GM19463 (cell line): ENCODE results near the gene NRARP.

Experiments
- ATAC-seq: cut with Tn5 transposase; IDR thresholded peaks from one replicate; pipeline ENCODE4 v1.9.1; 2021; ENCODE audit warnings: mild to moderate bottlenecking, moderate library complexity; ENCODE audit not compliant: unreplicated experiment

NRARP gene

DNA sequence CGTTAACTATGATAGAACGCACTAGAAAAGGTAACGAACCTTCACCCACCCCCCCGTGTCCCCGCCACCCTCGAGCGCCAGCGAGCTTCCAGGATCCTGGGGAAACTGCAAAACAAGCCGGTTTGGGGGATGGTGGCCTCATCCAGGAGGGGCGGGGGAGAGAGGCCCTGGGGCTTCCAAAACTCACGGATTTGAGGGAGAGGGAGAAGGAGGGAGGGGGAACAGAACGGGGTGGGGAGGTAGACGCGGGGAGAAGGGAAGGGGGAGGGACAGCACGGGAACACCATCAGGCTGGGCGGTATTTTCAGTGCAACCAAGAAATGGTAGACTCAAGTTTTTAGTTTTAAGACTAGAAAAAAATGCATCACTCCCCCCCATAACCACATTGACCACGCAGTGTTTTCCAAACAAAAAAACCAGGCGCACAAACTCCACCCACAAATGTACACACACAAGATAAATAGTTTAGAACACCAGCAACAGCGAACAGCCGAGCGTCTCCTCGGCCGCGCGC, 1.4 kb downstream of the NRARP start:
- no peak for ATAC-seq

DNA sequence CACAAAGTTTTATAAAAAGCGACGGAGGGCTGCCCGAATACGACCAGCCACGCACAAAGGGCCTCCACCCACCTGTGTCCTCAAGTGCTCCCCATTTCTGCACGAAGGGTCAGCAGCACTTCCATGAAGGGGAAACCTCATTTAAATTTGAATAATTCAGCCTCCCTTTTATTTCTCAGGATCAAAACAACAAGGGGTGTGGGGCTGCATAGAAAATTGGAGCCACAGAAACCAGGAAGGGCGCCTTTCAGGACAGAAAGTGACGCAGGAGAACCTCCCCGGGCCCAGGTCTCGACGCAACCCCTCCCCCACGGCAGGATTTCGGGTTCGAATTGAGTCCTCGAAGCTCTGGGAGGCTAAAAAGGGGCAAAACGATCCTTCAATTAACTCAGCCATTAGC, 2.1 kb downstream of the NRARP start:
- no peak for ATAC-seq

DNA sequence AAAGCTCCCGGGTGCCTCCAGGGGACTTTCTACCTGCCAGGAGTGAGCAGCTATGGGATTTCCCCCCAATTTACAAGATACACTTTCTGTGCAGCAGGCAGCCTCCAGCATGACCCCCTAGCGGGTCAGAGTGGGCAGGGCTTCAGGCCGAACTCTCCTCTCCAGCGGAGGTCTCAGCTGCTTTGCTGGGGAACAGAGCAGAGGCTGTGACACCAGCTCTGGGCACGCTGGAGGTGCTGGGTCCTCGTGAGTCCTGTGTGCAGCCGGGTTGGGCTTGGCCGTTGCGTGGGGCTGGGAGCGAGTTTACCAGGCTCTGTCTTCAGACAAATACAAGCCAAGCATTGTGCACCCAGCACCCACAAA, 2.9 kb downstream of the NRARP start:
- no peak for ATAC-seq

DNA sequence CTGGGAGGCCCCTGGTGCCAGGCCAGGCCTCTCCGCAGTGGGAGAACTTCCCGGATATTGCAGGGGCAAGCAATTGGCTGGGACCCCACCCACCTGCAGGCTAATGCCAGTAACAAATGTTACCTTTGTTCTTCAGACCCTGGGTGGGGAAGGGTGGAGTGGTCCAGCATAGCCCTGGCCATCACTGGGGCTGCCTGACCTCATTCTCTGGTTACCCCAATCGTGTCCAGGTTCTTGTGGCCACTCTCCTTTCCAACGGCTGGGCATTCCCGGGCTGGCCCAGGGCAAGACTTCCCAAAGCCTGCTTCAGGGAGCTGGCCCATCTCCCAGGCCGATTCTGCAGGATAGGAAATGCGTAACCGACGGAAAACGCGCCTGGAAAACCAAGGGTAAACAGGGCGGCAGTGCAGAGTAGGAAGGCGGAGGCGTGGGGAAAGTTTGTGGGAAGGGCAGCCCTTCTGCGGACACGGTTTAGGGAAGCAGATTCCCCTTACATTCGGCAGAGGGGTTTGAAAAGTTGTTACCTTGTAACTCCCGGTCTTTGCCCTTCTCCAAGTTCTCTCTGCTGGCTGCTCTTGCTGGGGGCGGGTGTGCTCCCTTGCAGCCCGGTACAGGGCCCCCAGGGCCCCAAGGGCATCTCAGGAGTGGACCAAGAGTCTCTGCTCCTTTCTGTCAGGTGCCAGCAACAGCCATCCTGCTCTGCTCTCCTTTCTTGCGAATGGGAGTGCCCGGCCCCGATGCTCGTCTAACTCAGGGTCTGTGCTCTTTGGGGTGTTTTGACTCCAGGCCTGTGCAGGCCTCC, 3.5 kb downstream of the NRARP start:
- no peak for ATAC-seq

DNA sequence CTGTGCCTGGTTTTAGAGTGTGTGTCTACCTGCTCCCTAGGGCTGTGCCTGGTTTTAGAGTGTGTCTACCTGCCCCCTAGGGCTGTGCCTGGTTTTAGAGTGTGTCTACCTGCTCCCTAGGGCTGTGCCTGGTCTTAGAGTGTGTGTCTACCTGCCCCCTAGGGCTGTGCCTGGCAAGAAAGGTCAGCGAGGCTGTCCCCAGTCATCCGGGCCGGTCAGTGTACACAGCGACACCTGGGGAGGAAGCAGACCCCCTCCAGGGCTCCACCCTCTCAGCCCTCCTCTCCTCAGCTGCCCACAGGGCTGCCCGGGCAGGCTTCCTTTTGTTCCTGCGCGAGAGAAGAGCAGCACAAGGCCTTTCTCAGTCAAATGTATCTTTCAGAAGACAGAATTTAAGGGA, 4.1 kb downstream of the NRARP start:
- no peak for ATAC-seq

DNA sequence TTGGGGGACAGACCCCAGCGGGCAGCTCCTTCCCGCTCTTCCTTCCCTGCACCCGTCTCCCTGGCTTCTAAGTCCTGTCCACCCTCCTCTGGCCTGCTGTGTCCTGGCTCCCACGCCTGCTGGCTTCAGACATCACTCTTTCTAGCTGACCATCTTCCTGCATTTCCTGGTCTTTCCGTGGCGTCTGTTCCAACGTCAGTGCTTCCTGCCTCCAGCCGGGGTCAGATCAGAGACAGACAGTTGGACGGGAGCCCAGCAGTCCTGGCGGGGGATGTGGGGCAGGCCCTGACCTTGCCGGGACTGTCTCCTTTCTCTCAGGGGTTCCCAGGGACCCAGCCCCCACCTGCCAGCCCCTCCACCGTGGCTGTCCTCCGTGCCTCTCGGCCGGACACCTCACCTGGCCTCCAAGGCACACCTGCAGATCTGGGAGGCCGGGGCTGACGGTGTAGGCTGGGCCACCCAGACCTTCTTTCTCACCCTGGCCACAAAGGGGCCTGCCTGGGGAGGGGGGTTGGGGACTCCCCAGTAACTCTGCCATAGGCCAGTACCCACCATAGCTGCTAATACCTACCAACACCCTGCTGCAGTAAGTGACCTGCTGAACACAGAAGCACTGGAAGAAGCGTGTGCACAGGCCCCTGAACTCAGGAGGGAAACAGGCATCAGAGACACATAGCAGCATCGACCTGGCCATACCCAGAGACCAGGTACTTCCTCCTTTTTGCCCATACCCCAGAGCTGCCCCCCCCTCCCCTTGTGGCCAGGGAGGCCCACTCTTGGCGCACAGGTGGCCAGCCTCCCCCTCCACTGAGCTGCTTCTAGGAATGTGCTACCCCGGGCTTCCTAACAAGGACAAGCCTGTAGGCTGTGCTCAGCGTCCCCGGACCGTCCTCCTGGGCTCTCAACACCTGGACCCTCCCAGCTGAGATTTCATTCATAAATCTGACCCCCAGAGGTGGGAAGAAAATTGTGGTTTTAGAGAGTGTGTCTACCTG, 5.1 kb downstream of the NRARP start:
- no peak for ATAC-seq

DNA sequence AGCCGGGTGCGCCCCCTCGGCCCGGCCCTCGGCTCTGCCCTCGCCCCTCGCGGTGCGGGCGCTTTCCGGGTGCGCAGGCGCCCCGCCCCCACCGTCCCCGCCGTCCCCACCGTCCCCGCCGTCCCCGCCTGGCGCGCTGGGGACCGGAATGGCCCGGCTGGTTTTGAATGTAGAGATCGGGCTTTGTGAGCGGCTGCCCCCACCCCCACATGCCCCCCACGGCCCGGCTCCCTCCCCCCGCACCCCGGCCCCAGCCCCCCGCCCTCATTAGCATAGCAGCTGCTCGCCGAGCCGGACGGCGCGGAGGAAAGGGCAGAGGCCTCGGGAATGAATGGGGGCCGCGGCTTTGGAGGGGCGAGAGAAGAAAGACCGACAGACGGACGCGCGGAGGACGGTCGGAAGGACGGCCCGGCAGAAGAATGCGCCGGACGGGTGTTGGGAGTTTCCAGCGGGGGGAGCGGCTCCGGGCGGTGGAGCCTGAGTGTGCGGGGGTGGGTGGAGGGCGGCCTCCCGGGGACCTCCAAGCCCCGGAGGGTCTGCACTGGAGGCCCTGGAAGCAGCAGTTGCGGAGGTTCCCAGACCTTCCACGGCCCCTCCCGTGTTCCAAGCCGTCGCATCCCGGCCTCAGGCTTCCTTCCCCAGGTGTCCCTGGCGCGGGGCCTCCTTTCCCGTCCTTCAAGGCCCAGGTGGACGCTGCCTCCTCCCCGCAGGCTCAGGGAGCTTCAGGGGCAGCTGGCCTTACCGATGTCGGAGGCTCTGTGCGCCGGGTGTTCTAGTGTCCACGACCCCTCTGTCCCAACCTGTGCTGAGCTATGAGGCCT, 6.0 kb downstream of the NRARP start:
- no peak for ATAC-seq

DNA sequence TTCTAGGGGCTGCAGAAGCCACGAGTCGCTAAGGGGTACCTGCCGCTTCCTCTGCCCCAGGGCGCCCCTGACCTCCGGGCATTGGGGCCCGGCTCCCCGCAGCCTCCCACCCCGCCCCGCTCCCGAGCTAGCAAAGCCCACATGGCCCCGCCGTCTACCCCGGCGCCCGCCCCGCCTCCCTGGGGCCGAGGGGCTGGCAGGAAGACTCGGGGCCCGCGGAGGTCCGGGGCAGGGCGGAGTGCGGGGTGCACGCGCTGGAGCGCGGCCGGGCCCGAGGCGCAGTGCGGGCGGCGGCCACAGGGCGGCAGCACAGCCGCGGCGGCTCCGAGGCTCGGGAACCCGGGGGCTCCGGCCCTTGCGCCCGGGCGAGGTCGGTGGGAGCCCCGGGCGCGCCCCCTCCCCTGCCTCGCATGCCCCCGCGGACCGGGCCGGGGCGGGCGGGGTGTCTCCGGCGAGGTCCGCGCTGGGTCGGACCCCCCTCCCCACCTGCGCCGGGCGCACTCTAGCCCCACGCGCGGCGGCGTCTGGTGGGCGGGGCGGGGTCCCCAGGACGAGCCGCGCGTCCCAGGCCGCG, 6.7 kb downstream of the NRARP start:
- no peak for ATAC-seq

DNA sequence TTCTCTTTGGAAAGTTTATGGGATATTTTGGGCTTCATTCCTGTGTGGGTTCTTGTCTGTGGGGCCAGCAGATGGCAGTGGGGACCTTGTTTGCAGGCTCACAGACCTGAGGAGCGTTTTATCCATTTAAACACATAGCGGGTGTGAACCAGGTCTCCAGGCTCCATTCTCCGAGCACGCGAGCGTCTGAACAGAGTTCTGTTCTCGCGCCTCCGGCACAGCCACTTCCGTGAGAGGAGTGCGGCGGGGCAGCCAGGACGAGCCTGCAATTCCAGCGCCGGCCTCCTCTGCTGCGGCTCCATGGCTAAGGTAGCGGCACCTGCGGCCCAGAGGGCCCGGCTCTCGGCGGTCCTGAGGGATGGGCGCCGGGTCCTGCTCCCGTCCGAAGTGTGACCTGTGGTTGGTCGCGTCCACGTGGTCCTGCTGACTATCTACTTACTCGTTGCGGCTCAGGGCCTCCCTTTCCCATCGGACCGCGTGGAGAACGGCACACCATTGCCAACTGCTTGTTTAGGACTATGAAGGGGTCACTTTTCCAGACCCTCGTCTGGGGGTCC, 7.3 kb downstream of the NRARP start:
- ATAC-seq, result no peak

DNA sequence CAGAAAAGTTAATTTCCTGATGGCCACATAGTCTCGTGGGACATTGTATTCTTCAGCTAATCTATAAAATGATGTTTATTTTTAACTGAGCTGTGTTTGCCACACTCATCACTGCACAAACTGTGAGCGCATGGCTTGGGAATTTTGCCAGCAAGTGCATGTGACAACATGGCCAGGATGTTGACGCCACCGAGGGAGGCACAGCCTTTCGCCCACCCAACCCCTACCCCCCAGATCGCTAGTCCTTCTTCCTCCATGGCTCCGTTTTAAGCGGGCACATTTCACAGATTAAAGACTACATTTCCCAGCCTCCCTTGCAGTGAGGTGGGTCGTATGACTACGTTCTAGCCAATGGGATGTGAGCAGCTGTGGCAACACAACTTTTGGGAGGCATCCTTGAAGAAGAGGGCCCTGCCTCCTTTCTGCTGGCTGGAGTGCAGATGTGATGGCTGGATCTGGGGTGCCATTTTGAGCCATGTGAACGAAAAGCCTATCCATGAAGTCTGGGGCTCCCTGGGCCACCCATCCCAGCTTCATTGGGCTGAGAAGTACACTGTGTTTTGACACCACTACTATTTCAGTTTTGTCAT, 7.9 kb downstream of the NRARP start:
- no peak for ATAC-seq

DNA sequence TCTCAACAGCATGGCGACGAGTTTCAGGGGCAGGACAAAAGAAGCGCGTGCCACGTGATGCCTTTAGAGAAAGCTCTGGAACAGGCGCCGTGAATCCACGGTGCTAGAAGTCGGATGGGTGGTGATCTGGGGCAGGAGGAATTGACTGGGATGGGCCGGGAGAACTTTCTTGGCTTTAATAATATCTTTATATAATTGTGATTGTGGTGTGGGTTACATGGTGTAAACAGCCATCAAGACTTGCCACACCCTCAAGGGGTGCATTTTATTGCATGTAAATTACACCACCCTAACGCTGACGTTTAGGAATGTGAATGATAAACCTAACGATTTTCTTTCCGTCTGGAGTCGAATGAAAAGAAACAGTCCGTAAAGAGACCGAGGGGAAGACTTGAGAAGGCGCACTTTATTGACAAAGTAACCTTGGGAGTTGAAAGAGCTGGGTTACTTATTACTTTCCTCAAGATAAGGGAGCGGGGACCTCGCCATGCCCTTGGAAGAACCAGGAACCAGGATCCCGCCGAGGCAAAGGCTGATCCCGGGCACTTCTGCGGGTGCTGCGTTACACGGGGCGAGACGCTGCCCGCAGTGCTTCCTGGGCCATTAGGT, 8.5 kb downstream of the NRARP start:
- no peak for ATAC-seq

DNA sequence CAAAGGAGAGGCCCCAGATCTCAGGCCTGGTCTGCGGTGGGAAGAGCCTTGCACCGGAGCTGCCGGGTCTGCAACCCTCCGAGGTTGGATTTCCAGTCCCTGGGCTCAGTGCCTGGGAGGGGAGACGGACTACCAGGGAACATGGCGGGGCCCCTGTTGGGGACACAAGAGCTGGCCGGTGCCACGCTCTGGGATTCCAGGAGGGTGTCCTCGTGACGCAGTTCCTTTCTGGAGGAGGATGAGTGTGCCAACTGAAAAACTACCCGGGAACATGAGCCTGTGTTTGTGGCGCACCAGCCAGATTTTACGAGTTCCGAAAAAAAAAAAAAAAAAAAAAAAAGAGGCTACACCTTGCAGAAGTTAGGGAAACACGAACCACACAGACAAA, 9.0 kb downstream of the NRARP start:
- no peak for ATAC-seq

DNA sequence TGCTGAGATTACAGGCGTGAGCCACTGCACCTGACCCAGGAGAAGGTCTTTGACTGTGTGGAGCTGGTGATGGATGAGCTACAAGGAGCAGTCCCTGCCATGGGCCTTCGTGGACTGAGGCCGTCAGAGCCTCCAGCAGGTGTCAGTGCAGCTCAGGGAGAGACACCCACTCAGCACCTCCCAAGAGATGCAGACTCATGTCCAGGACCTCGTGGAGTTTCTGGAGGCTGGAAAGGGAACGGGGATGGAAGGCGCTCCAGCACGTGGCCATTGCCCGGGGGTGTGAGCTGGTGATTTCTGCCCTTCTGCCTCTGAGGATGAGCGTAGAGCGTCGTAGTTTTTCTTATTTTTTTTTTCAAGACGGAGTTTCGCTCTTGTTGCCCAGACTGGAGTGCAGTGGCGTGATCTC, 15.1 kb downstream of the NRARP start:
- ATAC-seq, result no peak

DNA sequence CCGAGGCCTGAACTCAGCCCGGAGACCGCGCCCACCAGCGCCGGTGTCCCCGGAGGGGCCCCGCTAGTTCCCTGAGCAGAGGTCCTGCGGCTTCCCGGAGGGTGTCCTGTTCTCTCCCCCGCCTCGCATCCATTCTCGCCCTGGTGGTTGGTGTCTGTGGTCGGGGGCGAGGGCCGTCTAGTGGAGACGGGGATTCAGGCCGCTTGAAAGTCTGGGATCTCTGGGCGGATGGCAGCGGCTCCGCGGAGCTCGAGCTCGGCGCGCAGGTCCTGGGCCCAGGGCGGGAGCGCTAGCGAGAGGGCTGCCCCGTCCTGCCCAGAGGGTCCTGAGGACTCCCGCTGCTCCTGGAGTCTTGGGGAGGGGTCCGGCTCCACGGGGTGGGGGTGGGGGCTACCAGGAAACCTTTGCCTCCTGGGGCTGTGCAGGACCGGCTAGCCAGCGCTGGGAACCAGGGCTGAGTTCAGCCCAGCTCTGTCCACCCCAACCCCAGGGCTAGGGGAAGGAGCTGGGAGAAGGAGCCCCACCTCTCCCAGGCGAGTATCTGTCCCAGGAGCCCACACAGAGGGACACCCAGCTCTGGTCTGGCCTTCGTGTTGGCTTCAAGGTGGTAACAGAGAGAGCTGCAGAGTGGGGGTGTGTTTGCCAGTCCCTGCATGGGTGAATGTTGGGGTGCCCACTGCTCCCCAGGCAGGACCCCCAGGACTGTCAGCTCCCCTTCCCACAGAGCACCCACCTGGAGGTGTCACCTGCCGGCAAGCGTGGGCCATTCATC, 20.5 kb downstream of the NRARP start:
- ATAC-seq, result no peak

DNA sequence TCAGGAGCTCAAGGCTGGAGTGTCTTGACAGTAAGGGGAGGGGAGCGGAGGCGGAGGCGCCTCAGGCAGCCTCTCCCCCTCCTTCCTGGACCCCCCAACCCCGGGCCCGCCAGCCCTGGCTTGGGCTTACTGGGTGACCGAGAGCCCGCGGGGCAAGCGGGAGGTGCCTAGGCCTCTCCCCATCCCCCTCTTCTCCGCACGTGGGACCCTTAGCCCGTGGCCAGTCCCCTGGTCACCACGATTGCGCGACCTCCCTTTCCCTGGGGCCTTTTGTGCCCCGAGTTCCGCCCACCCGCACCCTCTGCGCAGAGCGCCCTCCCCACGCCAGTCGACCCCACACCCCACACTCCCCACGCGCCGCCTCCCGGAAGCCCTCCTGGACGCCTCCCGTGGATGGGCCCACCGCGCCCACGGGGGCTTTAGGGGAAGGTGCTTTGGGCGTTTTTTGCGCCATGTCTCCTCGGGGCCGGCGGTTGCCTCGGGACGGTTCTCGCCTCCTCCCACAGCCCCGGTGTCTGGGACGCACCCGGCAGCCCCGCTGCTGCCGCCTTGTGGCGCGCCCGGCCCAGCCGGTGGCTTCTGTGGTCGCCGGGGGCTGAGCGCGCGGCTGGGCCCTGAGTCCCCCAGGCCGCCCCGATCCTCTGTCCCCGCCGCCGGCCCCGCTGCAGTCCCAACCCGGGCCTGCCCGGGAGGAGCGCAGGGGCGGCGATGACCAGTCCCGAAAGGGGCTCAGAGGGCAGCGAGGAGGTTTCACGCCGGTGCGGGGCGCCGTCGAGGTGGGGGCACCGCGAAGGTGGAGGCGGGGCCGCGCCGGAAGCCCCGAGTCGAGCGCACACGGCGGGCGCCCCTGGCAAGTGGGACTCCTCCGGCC, 21.4 kb downstream of the NRARP start:
- ATAC-seq, result no peak

DNA sequence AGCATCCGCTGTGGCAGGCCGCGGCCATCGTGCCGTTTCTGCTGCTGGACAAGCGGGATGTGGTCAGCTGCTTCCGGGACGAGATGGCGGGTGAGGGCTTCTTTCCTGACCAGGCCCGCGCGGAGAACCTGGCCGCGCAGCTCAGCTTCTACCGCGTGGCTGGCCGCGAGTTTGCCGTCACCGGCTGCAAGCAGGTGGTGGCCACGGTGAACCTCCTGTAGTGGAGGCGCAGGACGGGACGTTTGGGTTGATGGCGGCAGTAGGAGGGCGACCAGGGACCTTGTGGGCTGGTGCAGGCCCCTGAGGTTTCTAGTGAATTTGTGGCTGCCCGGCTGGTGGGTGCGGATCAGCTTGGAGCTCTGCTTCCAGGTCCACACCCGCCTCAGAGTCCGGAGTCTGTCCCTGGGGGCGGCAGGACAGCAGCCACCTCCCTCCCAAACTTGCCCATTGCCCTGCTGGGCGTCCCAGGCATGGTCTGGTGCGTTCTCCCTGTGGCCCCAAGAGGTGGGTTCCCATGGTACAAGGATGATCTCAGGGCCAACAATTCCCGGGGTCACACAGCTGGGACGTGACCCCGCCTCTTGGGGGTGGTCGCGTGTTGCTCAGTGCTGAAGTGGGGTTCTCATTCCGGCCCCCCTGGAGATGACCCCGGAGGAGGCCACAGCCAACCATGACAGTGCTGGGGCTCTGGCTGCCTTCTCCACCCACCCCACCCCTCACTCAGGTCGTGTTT, 22.2 kb downstream of the NRARP start:
- no peak for ATAC-seq
